ENCODE measurements around the gene OOSP4B.
"Not testable (repeated sequence)": the region's sequence is repeated elsewhere in the genome, so short reads cannot be mapped to it uniquely, and the experiment has no call there.

The OOSP4B gene

DNA sequence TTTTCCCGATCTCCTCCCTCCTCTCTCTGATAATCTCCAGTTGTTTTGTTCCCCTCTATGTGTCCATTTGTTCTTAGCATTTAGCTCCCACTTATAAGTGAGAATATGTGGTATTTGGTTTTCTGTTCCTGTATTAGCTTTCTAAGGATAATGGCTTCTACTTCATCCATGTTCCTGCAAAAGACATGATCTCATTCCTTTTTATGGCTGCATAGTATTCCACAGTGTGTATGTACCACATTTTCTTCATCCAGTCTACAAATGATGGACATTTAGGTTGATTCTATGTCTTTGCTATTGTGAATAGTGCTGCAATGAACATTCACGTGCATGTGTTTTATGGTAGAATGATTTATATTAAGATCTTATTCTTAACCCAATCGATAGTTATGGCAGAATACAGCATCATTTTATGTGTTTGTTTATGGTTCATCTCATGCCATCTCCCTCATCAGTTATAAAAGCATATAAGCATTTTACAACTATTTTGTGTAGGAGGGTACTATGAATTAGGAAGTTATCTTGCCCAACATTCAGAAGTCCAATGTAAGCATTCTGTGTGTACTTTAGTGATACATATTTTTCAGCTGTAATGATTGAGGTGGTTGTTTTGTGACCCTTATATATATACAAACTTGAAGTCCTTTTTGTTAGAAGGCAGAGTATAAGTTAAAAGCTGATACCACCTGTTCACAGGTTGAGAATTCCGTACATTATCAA is 42.7 kb downstream of the OOSP4B start:
- DNase-seq: no peak

DNA sequence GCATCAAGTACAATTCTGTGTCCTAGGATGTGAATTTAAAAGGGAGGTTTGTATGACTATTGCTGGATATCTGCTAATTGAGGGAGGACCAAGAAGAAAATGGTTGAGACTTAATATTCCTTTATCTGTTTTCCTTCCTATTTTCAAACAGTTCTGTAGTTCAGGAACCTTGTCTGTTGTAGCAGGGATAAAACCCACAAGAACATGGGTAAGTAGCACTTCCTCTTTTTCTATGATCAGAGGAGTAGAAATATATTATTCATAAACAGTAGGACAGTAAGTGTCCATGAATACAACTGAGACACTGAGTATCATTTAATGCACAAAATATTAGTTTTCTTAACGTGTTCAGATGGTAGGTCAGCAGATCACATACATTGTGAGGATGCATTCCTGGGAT is 47.1 kb downstream of the OOSP4B start:
- DNase-seq: no peak

DNA sequence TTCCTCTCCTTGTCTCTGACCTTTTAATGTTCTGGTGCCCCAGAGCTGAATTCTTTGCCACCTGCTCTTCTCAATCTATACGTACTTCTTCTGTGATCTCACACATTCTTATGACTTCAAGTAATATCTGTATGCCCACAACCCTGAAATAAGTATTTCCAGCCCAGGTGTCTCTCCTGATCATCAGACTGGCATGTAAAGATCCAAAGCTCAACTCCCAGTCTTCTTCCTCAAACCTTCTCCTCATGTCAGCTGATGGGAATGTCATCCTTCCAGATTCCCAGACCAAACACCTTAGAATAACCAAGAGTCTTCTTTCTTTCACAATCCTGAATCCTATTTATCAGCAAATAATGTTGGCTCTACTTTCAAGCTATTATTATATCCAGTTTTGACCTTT is 48.8 kb downstream of the OOSP4B start:
- DNase-seq: no peak

DNA sequence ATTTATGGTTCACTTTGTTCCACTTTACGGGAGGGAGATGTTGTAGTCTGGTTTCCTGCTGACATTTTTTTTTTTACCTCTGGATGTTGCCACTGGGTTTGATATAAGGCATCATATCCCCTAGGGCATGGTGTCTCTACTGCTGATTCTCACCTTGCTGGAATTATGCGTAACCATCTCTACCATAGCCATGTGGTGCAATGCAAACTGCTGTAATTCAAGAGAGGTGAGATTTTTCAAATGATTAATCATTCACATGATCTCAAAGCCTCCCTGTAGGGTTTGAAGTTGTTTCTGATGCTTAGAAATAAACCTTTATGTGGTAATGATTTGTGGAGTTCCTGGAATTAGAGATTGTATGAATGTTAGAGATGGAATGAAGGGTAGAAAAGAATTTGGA is 52.5 kb downstream of the OOSP4B start:
- no peak for DNase-seq

DNA sequence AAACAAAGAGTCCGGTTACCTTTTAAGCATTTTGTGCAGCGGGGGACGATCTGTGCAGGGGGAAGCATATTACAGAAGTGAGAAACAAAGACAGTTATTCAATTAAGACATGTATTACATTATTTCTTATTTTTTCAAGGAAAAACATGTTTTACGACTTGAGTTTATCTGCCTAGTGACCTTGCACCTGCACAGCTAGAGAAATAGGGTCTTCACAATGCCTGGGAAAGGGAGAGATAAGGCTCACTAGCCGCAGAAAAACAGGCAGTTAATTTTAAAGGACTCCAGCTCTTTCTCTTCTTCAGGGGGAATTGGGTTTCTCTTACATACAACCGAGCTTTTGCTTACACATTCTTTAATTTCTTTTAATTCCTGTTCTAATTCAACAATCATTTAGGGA is 54.7 kb downstream of the OOSP4B start:
- DNase-seq: not testable (repeated sequence)

DNA sequence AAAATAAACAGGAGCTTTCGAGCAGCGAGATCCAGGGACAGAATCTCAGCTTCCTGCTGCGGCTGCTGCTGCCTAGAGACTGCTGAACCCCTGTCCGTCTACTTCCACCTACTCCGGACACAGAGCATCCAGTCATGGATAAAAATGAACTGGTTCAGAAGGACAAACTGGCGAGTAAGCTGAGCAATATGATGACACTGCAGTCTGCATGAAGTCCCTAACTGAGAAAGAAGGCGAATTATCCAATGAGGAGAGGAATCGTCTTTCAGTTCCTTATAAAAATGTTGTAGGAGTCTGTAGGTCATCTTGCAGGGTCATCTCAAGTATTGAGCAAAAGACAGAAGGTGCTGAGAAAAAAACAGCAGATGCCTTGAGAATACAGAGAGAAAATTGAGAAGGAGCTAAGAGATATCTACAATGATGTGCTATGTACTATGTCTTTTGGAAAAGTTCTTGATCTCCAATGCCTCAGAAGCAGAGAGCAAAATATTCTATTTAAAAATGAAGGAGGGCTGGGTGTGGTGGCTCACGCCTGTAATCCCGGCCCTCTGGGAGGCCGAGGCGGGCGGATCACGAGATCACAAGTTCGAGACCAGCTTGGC is 60.3 kb downstream of the OOSP4B start:
- no peak for DNase-seq

DNA sequence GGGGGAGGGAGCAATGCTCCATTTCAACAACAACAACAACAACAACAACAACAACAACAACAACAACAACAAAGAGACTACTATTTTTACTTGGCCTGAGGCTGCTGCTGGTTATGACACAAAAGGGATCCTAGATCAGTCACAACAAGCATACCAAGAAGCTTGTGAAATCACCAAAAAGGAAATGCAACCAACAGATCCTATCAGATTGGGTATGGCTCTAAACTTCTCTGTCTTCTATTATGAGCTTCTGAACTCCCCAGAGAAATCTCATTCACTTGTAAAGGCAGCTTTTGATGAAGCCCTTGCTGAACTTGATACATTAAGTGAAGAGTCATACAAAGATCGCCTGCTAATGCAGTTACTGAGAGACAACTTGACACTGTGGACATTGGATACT is 61.0 kb downstream of the OOSP4B start:
- no peak for DNase-seq

DNA sequence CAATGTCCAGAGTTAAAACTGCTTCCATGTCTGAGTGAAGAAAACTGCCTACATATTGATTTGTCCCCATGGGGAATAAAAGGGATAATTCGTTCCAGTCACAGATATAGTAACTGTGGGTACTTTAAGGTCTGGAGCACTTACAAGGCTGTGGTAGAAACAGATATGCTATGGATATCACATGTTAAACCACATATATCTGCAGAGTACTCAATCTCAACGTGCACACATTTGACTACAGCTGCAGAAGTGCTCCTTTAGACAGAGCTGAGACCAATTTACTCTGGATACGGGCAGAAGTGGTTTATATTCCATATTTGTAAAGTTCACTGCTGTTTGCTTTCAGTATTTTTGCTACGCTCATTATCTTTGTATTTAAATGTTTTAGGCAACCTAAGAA is 61.8 kb downstream of the OOSP4B start:
- no peak for DNase-seq

DNA sequence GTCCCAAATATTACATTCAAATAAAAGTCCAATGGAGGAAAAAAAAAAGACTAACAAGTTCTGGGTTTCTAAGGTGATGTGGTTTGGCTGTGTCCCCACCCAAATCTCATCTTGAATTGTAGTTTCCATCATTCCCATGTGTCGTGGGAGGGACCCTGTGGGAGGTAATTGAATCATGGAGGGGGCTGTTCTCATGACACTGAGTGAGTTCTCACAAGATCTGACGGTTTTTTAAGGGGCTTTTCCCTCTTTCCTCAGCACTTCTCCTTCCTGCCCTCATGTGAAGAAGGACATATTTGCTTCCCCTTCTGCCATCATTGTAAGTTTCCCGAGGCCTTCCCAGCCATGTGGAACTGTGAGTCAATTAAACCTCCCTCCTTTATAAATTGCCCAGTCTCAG is 63.6 kb downstream of the OOSP4B start:
- no peak for DNase-seq

Data from nucleus accumbens (tissue), 56 donors.